ENCODE measurements around the gene SLC22A15. TPM values are rescaled to one million over a fixed set of nuclear protein-coding genes. Genes with fewer than 3 reads are reported as not detected.

SLC22A15 gene
- total RNA-seq, 2 experiments from 2014 or later = 0.40 to 0.60 TPM

DNA sequence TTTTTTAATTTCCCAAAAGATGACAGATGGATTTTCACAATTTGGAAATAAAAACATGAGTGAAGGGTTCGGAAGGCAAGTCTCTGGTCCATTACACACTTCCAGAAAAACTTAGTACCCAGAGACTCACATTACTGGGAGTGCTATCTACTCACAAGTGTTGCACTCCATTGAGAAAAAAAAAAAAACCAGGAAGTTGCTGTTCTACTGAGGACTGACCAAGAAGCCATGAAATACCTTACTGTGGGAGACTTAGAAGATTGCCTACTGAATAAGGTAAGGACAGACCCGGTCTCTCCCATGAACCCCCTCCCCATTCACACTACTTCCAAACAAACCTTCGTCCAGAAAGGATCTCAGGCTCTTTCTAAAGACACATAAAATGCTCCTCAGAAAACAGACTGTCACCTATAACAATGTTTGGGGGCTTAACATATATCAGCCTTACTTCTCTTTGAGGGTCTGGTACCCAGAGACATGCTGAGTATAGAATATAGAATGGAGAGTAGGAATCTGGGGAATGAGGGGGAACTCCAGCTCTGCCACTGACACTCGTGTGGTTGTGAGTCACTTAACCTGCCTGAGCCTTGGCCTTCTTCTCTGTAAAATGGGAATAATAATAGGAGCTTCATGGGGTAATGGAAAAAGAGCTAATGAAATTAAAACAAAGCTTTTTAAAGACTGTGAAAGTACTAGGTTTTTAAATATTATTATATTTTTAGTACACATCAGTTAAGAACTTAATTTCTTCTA, 136.3 kb downstream of the SLC22A15 start:
- ChIA-PET CTCF (no interaction called here), POLR2A (no interaction called here)
- Mint-ChIP-seq H3K4me1 (ENCODE audit: low read depth) (no peaks in the 10 kb centered on the region), H3K36me3 (ENCODE audit: low read depth) (no peaks in the 10 kb centered on the region), H3K27me3 (ENCODE audit: low read depth) (peaks cover 15% of the 10 kb centered on the region), H3K4me3 (no peak overlapping the region), H3K27ac (no peak overlapping the region), H3K9me3 (ENCODE audit: insufficient read depth) (no peaks in the 10 kb centered on the region)
- ATAC-seq (no peak), DNase-seq (no peak)

DNA sequence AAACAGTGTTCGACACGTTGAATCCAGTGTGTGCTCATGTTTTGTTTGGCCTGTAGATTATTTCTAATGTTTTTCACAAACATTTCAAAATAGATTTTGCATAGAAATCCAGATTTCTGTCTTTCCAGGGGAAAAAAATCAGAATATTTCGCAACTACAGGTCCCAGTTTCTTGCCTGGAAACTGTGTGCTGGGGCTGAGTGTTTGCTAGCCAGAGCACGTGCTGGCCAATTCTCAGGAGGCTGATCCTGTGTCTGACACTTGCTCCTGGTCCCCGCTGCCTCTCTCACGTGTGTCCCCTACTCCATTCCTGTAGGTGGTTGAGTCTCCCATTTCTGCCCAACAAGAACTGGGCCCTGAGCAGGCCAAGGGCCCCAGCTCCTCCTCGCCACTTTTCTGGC, 137.3 kb downstream of the SLC22A15 start:
- DNase-seq = no peak
- CTCF ChIA-PET = no interaction called here
- Mint-ChIP-seq H3K9me3 (ENCODE audit: insufficient read depth) (no peaks in the 10 kb centered on the region), H3K4me3 (no peak overlapping the region), H3K36me3 (ENCODE audit: low read depth) (no peaks in the 10 kb centered on the region), H3K27me3 (ENCODE audit: low read depth) (peaks cover 17% of the 10 kb centered on the region), H3K27ac (no peak overlapping the region), H3K4me1 (ENCODE audit: low read depth) (no peaks in the 10 kb centered on the region)
- no peak for ATAC-seq
- POLR2A ChIA-PET = no interaction called here

DNA sequence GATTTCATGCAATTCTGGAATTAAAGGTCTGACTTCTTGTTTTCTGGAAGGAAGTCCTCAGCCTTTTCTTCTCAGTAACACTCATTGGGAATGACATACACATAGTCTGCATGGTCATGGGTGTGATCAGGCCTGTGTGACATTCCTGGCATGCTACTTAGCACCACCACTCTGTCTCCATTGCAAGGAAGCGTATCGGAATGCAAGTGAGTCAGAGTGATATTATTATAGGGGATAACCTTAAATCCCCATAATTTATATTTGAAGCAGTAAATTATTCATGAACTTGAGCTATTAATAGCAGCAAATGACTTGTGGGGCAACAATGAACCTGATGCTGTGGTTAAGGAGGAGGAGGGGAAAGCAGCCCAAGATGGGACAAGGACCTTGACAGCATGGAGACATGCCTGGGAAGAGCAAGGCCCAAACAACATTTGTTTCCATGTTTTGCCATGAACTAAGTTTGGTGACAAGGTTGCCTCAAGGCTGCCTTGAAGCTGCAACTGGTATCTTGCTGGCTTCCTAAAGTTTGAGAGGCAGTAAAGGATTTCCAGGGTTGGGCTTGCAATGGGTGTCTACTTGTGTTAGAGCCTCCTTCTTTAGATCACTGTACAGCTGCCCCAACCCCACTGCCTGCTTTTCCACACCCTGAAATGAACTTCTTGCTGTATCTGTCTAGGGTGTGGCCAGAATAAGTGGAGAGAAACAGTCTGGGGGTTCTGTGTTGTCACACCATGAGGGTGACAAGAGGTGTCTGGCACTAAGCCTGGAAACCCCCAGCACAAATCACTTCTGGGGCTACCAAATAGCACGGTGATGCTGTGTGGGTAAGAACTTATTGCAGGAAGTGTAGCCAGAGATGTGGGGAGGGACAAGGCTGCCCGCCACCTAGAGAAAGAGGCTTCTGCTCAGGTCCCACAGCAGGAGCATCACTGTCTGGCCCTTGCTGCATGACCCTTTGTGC, 139.4 kb downstream of the SLC22A15 start:
- DNase-seq = no peak
- no peak for ATAC-seq
- H3K27ac Mint-ChIP-seq = no peak overlapping the region
- ChIA-PET CTCF (no interaction called here), POLR2A (no interaction called here)
- no peaks in the 10 kb centered on the region for H3K4me1 Mint-ChIP-seq (ENCODE audit: low read depth)
- no peaks in the 10 kb centered on the region for H3K9me3 Mint-ChIP-seq (ENCODE audit: insufficient read depth)
- H3K27me3 Mint-ChIP-seq (ENCODE audit: low read depth) = peaks cover 15% of the 10 kb centered on the region
- no peak overlapping the region for H3K4me3 Mint-ChIP-seq
- no peaks in the 10 kb centered on the region for H3K36me3 Mint-ChIP-seq (ENCODE audit: low read depth)

DNA sequence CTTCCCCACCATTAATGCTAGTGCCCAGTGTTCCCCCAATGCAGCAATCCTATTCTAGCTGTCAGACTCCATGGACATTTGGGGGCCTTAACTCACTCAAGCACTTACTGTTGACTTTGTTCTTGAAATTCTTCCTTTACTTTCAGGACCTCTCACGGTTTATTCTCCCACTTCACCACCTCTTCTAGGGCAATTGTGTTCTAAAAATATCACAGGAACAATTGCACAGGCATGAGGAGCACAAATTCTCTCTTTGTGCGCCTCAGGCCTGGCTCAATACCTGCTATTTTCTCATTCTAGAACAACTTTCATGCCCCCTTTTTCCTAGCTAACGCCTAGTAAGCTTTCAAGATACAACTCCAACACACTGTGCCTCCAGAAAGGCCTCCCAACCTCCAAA, 142.2 kb downstream of the SLC22A15 start:
- ChIA-PET CTCF (no interaction called here), POLR2A (no interaction called here)
- DNase-seq (no peak), ATAC-seq (no peak)
- no peak overlapping the region for H3K4me3 Mint-ChIP-seq
- peaks cover 12% of the 10 kb centered on the region for H3K27me3 Mint-ChIP-seq (ENCODE audit: low read depth)
- no peaks in the 10 kb centered on the region for H3K4me1 Mint-ChIP-seq (ENCODE audit: low read depth)
- no peaks in the 10 kb centered on the region for H3K9me3 Mint-ChIP-seq (ENCODE audit: insufficient read depth)
- no peaks in the 10 kb centered on the region for H3K36me3 Mint-ChIP-seq (ENCODE audit: low read depth)
- H3K27ac Mint-ChIP-seq = no peak overlapping the region

Other genes starting within 250 kb of the SLC22A15 start
- gene CASQ2, start 207.8 kb upstream of the SLC22A15 start, total RNA-seq = not detected
- not detected for gene NHLH2, start 135.4 kb upstream of the SLC22A15 start, total RNA-seq
- gene MAB21L3, start 134.9 kb downstream of the SLC22A15 start, total RNA-seq = not detected